Uterus (tissue), 2 donors: ENCODE data around the gene HHAT.

ENCODE experiments used
- CTCF ChIP-seq, 4 experiments: fragments of 200-600 bp in 2 of 4; fragments of 450-650 bp in 2 of 4; sonication (generic) in 2 of 4; IDR thresholded peaks; one replicate each; pipeline ENCODE4 v1.5.1; 2016 to 2019; ENCODE audit warnings: antibody characterized with exemption in 4 of 4, mild to moderate bottlenecking in 2 of 4, moderate library complexity in 1 of 4
- POLR2A ChIP-seq, 2 donors: fragments of 450-650 bp; IDR thresholded peaks; one replicate each; pipeline ENCODE4 v1.6.1; 2016; ENCODE audit warnings: antibody characterized with exemption in 2 of 2, mild to moderate bottlenecking in 1 of 2, moderate library complexity in 1 of 2

GRCh38 chr1:210359255-210359654, 30.6 kb downstream of the HHAT start:
- no peak for TF ChIP-seq CTCF (IDR thresholded peaks at IDR 0.05)
- TF ChIP-seq POLR2A (IDR thresholded peaks at IDR 0.05), result no peak
